ENCODE data around the gene KLRD1. TPM values are rescaled to one million over a fixed set of nuclear protein-coding genes. Genes with fewer than 3 reads are reported as not detected.
A peak's percentile ranks its signal among the peaks of the same experiment; 100 is the strongest.
"Not testable (repeated sequence)": the region's sequence is repeated elsewhere in the genome, so short reads cannot be mapped to it uniquely, and the experiment has no call there.

The KLRD1 gene
- total and polyA plus RNA-seq, 2 experiments from 2014 or later = 0.03 to 0.27 TPM

DNA sequence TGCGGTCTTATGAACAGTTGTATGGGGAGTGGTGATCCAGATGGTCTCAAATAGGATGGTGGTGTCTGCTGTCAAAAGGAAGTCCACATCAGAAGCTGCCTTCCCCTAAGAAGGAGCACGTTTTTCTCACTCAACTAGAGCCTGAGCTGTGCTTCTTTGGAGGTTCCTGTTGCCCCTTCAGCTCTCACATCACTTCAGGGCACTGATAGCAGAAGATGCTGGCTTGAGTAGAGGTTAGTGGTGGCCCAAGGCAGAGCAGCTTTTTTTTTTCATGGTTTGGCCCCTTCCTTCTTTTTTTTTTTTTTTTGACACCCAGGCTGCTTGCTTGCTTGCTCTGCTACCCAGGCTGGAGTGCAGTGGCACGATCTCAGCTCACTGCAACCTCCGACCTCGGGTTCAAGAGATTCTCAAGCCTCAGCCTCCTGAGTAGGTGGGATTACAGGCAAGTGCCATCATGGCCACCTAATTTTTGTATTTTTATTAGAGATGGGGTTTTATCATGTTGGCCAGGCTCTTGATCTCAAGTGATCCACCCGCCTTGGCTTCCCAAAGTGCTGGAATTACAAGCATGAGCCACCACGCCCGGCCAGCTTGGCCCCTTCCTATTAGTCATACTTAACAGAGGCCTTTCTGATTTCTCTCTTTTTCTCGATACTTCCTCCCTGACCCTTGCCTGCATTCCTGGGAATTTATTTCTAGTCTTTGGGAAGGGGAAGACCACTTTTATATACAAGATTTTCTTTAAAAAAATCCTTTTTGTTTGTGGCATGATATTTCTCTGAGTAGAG is 31.6 kb downstream of the KLRD1 start:
- Histone ChIP-seq H3K4me2 (no peak overlapping the region), H3K9me2 (ENCODE audit: insufficient read depth) (peaks cover 4% of the 10 kb centered on the region; the same call in 1 of the 2 replicates), H3K27ac (ENCODE audit: low read depth) (no peak overlapping the region), H2AFZ (0 out of 2 replicates have a peak overlapping the region, but pooled peaks have one; percentile 38), H3K36me3 (ENCODE audit: insufficient read depth) (no peaks in the 10 kb centered on the region), H3K27me3 (ENCODE audit: insufficient read depth) (no peaks in the 10 kb centered on the region), H4K20me1 (replicated peaks; ENCODE audit: insufficient read depth) (no peaks in the 10 kb centered on the region), H3K4me3 (no peak overlapping the region), H3F3A (replicated peaks; ENCODE audit: low read depth) (no peaks in the 10 kb centered on the region), H3K79me2 (replicated peaks; ENCODE audit: insufficient read depth) (no peaks in the 10 kb centered on the region), H3K4me1 (ENCODE audit: insufficient read depth) (peaks cover 4% of the 10 kb centered on the region; the same call in 1 of the 2 replicates)
- Mint-ChIP-seq H3K4me3 (no peak overlapping the region), H3K36me3 (ENCODE audit: low read depth) (peaks cover 3% of the 10 kb centered on the region; the same call in 1 of the 3 replicates), H3K9me3 (peaks cover 8% of the 10 kb centered on the region; the same call in 2 of the 3 replicates), H3K27me3 (ENCODE audit: insufficient read depth, low read depth, poor library complexity) (peaks cover 1% of the 10 kb centered on the region), H3K27ac (no peak overlapping the region), H3K4me1 (peaks cover 3% of the 10 kb centered on the region; the same call in 1 of the 3 replicates)
- no peak for ATAC-seq
- TF ChIP-seq JUNB (IDR thresholded peaks at IDR 0.05; ENCODE audit: unreplicated experiment) = no peak
- TF ChIP-seq ZNF114 (CRISPR knock-in tag; IDR thresholded peaks at IDR 0.05) = no peak
- DNase-seq (ENCODE audit: low spot score) = no peak

- H4K20me1 ChIP-seq (replicated peaks; ENCODE audit: insufficient read depth); H3K36me3 Mint-ChIP-seq (ENCODE audit: low read depth); H3K27me3 Mint-ChIP-seq (ENCODE audit: insufficient read depth, low read depth, poor library complexity); H3K79me2 ChIP-seq (replicated peaks; ENCODE audit: insufficient read depth); H3F3A ChIP-seq (replicated peaks; ENCODE audit: low read depth); ATAC-seq; H3K9me3 Mint-ChIP-seq; H2AFZ ChIP-seq; H3K27me3 ChIP-seq (ENCODE audit: insufficient read depth); H3K4me2 ChIP-seq; H3K9me2 ChIP-seq (ENCODE audit: insufficient read depth); H3K4me1 ChIP-seq (ENCODE audit: insufficient read depth); DNase-seq (ENCODE audit: low spot score); H3K27ac Mint-ChIP-seq; H3K36me3 ChIP-seq (ENCODE audit: insufficient read depth); H3K4me3 Mint-ChIP-seq; H3K4me1 Mint-ChIP-seq; H3K27ac ChIP-seq (ENCODE audit: low read depth); H3K4me3 ChIP-seq: not testable (repeated sequence)
Measured at GRCh38 chr12:10340946-10341345, 33.3 kb downstream of the KLRD1 start.

DNA sequence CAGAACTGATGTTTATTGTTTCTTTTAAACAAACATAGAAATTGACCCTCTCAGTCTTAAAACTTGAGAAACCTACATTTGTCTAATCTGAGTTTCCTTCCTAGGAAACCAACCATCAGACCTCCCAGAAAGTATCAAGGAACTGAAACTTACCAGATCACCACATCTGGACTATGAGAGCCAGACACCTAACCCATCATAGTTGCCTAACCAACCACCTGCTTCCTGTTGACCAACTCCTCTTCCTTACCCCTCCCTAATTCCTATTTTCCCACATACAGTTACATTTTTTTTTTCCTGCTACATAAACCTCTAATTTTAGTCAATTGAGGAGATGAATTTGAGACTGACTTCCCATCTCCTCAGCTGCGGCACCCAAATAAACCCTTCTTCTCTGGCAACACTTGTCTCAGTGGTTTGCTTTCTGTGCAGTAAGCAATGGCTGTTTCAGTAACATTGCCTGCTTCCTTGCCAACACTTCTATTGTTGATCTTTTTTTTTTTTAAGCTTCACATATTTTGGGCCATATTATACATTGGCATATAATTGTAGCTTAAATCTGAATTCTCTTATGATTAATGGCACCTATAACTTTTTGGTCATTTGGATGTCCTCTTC is 34.3 kb downstream of the KLRD1 start:
- Histone ChIP-seq H3K9me2 (ENCODE audit: insufficient read depth) (peaks cover 4% of the 10 kb centered on the region; the same call in 1 of the 2 replicates), H2AFZ (no peak overlapping the region), H3F3A (replicated peaks; ENCODE audit: low read depth) (no peaks in the 10 kb centered on the region), H3K4me2 (no peak overlapping the region), H3K4me3 (no peak overlapping the region), H3K27ac (ENCODE audit: low read depth) (no peak overlapping the region), H4K20me1 (replicated peaks; ENCODE audit: insufficient read depth) (no peaks in the 10 kb centered on the region), H3K27me3 (ENCODE audit: insufficient read depth) (no peaks in the 10 kb centered on the region), H3K79me2 (replicated peaks; ENCODE audit: insufficient read depth) (no peaks in the 10 kb centered on the region), H3K36me3 (ENCODE audit: insufficient read depth) (no peaks in the 10 kb centered on the region), H3K4me1 (ENCODE audit: insufficient read depth) (peaks cover 4% of the 10 kb centered on the region; the same call in 1 of the 2 replicates)
- DNase-seq (ENCODE audit: low spot score) = no peak
- Mint-ChIP-seq H3K27me3 (ENCODE audit: insufficient read depth, low read depth, poor library complexity) (no peaks in the 10 kb centered on the region), H3K9me3 (peaks cover 8% of the 10 kb centered on the region; the same call in 2 of the 3 replicates), H3K27ac (no peak overlapping the region), H3K4me1 (no peaks in the 10 kb centered on the region; the same call in 2 of the 3 replicates), H3K36me3 (ENCODE audit: low read depth) (no peaks in the 10 kb centered on the region), H3K4me3 (no peak overlapping the region)
- ATAC-seq = no peak
- TF ChIP-seq EZH2phosphoT487 (IDR thresholded peaks at IDR 0.05; ENCODE audit: unreplicated experiment) (no peak), ZNF114 (CRISPR knock-in tag; IDR thresholded peaks at IDR 0.05) (no peak), REST (IDR thresholded peaks at IDR 0.05; ENCODE audit: unreplicated experiment) (no peak), CREB1 (CRISPR knock-in tag; IDR thresholded peaks at IDR 0.05; ENCODE audit: low read depth) (no peak), JUNB (IDR thresholded peaks at IDR 0.05; ENCODE audit: unreplicated experiment) (no peak)
